GM19240 (cell line): ENCODE results near the gene CALN1.

Source experiments
- DNase-seq: peaks from one replicate; pipeline ENCODE4 v3.0.0; 2011; ENCODE audit warnings: low spot score; ENCODE audit not compliant: insufficient read length

The CALN1 gene

GRCh38 chr7:72187179-72187578, 225.0 kb downstream of the CALN1 start:
- no peak for DNase-seq

- DNase-seq = no peak
Measured at GRCh38 chr7:72183835-72184234, 228.3 kb downstream of the CALN1 start.

- DNase-seq = no peak
Measured at GRCh38 chr7:72182036-72182435, 230.1 kb downstream of the CALN1 start.

- DNase-seq = no peak
Measured at GRCh38 chr7:72176875-72177274, 235.3 kb downstream of the CALN1 start.

GRCh38 chr7:72170475-72170874, 241.7 kb downstream of the CALN1 start:
- DNase-seq = no peak

GRCh38 chr7:72163271-72163670, 248.9 kb downstream of the CALN1 start:
- no peak for DNase-seq

- DNase-seq = no peak
Measured at GRCh38 chr7:72161534-72161933, 250.6 kb downstream of the CALN1 start.

GRCh38 chr7:72159911-72160310, 252.2 kb downstream of the CALN1 start:
- DNase-seq = no peak

GRCh38 chr7:72156671-72157070, 255.5 kb downstream of the CALN1 start:
- DNase-seq = no peak

GRCh38 chr7:72153132-72153512, 259.0 kb downstream of the CALN1 start:
- no peak for DNase-seq

GRCh38 chr7:72152161-72153131, 259.7 kb downstream of the CALN1 start:
- DNase-seq = no peak

GRCh38 chr7:72140566-72140965, 271.6 kb downstream of the CALN1 start:
- DNase-seq = no peak

GRCh38 chr7:72127136-72127535, 285.0 kb downstream of the CALN1 start:
- no peak for DNase-seq

GRCh38 chr7:72123913-72124312, 288.2 kb downstream of the CALN1 start:
- no peak for DNase-seq

GRCh38 chr7:72118366-72118765, 293.8 kb downstream of the CALN1 start:
- no peak for DNase-seq

- no peak for DNase-seq
Measured at GRCh38 chr7:72114129-72114528, 298.0 kb downstream of the CALN1 start.

GRCh38 chr7:72112992-72113391, 299.1 kb downstream of the CALN1 start:
- no peak for DNase-seq

- no peak for DNase-seq
Measured at GRCh38 chr7:72112530-72112929, 299.6 kb downstream of the CALN1 start.

- DNase-seq = no peak
Measured at GRCh38 chr7:72111086-72111485, 301.1 kb downstream of the CALN1 start.

GRCh38 chr7:72109566-72109965, 302.6 kb downstream of the CALN1 start:
- DNase-seq = no peak

GRCh38 chr7:72106405-72106804, 305.7 kb downstream of the CALN1 start:
- no peak for DNase-seq

- DNase-seq = no peak
Measured at GRCh38 chr7:72101444-72101843, 310.7 kb downstream of the CALN1 start.

- DNase-seq = no peak
Measured at GRCh38 chr7:72099784-72100183, 312.4 kb downstream of the CALN1 start.
